Measurements from ENCODE around the gene E2F2.

DNA sequence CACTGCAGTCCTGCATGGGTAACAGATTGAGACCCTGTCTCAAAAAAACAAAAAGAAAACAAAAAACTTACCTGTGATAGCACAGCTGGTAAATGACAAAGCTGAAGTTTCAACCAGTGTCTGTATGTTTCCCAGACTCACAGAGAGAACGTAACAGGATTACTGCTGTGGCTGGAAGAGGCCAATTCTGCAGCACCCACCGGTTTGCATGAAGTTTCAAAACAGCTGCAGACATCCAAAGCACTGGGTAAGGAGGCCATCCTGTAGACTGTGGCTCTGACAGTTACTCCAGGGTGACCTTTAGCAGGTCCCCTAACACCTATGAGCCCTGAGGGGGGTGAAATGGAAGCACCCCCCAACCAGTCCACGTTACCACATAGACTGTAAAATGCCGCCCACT is 20.8 kb upstream of the E2F2 start:
- TF ChIP-seq, protein P1, sequence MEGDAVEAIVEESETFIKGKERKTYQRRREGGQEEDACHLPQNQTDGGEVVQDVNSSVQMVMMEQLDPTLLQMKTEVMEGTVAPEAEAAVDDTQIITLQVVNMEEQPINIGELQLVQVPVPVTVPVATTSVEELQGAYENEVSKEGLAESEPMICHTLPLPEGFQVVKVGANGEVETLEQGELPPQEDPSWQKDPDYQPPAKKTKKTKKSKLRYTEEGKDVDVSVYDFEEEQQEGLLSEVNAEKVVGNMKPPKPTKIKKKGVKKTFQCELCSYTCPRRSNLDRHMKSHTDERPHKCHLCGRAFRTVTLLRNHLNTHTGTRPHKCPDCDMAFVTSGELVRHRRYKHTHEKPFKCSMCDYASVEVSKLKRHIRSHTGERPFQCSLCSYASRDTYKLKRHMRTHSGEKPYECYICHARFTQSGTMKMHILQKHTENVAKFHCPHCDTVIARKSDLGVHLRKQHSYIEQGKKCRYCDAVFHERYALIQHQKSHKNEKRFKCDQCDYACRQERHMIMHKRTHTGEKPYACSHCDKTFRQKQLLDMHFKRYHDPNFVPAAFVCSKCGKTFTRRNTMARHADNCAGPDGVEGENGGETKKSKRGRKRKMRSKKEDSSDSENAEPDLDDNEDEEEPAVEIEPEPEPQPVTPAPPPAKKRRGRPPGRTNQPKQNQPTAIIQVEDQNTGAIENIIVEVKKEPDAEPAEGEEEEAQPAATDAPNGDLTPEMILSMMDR (IDR thresholded peaks at IDR 0.05; ENCODE audit: poor library complexity), result no peak
- no peak for TF ChIP-seq EZH2 (IDR thresholded peaks at IDR 0.05; ENCODE audit: borderline replicate concordance)
- TF ChIP-seq EZH2phosphoT487 (IDR thresholded peaks at IDR 0.05; ENCODE audit: low read depth, severe bottlenecking, unreplicated experiment), result no peak
